ENCODE measurements around the gene GRXCR1.

DNA sequence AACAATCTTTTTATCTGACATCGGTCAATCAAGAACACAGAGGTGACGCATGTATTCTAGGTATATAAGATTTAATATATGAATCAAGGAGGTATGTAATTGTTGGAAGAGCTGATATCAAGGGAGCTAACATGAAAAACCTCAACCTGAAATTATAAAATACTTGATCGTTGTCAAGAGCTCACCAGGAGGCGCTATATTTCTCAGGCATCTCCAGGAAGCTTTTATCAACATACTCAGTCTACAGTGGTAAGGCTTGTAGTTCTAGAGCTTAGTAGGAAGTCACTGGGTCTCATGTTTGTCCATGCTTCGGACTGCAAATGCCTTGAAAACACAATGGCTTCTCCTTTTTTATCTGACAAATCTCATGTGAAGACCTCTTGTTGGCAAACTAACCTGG is 156.1 kb downstream of the GRXCR1 start:
- TF ChIP-seq, protein P1, sequence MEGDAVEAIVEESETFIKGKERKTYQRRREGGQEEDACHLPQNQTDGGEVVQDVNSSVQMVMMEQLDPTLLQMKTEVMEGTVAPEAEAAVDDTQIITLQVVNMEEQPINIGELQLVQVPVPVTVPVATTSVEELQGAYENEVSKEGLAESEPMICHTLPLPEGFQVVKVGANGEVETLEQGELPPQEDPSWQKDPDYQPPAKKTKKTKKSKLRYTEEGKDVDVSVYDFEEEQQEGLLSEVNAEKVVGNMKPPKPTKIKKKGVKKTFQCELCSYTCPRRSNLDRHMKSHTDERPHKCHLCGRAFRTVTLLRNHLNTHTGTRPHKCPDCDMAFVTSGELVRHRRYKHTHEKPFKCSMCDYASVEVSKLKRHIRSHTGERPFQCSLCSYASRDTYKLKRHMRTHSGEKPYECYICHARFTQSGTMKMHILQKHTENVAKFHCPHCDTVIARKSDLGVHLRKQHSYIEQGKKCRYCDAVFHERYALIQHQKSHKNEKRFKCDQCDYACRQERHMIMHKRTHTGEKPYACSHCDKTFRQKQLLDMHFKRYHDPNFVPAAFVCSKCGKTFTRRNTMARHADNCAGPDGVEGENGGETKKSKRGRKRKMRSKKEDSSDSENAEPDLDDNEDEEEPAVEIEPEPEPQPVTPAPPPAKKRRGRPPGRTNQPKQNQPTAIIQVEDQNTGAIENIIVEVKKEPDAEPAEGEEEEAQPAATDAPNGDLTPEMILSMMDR (IDR thresholded peaks at IDR 0.05), result no peak
- no peak for TF ChIP-seq POLR2A (IDR thresholded peaks at IDR 0.05)
